H1 (cell line): Measurements from ENCODE around the gene ABCA9. TPM values are rescaled to one million over a fixed set of nuclear protein-coding genes. Genes with fewer than 3 reads are reported as not detected.

Experiments
- CHD7 ChIP-seq: fragments of 300-600 bp; sonication (generic); IDR thresholded peaks from 2 replicates; pipeline ENCODE4 v1.7.1; 2012; ENCODE audit warnings: low read length, moderate library complexity, mild to moderate bottlenecking, inconsistent platforms; ENCODE audit not compliant: insufficient replicate concordance
- RAD21 ChIP-seq, 2 experiments: IDR thresholded peaks in 1 of 2; conservative IDR thresholded peaks in 1 of 2; 2 replicates each; pipeline ENCODE4 v1.6.1; 2011; ENCODE audit warnings: low read depth in 2 of 2, low read length in 2 of 2, improper control_type of control experiment in 1 of 2, inconsistent platforms in 1 of 2, mild to moderate bottlenecking in 1 of 2, moderate library complexity in 1 of 2
- polyA plus RNA-seq, 7 experiments: library from polyadenylated mRNA; depleted of rRNA in 3 of 7; stranded (reverse) in 5 of 7; unstranded in 2 of 7; fragments of >200 nt in 5 of 7; fragments of 200-250 nt in 2 of 7; gene quantifications; 1 replicate in 5 of 7; 2 replicates in 1 of 7; 4 replicates in 1 of 7; pipeline versions ENCODE4 v1.2.1 to v1.2.3, GENCODE V29; 2011 to 2013; ENCODE audit warnings: missing spikeins in 2 of 7, mixed read lengths in 2 of 7
- total RNA-seq: library from RNA; stranded (reverse); fragmentation: NEBNext Ultra II Directional; extraction: Animal tissue kit (Norgen Biotek cat#: 25700); gene quantifications from 2 replicates; pipeline ENCODE4 v1.2.1, GENCODE V29; 2021
- TF ChIP-seq, protein P1 (sequence below), 3 experiments: IDR thresholded peaks; 1 replicate in 2 of 3; 2 replicates in 1 of 3; pipeline versions ENCODE4 v1.5.1 to v1.6.1; 2011; ENCODE audit warnings: low read length in 3 of 3, mild to moderate bottlenecking in 3 of 3, inconsistent platforms in 2 of 3, low read depth in 1 of 3, moderate library complexity in 1 of 3; ENCODE audit not compliant: insufficient read depth in 1 of 3; ENCODE audit errors: control extremely low read depth in 1 of 3

Gene ABCA9
- total and polyA plus RNA-seq, 2 of the 8 experiments (the other 6 are each of a cell fraction or from before 2014, with no cell fraction given): not detected

DNA sequence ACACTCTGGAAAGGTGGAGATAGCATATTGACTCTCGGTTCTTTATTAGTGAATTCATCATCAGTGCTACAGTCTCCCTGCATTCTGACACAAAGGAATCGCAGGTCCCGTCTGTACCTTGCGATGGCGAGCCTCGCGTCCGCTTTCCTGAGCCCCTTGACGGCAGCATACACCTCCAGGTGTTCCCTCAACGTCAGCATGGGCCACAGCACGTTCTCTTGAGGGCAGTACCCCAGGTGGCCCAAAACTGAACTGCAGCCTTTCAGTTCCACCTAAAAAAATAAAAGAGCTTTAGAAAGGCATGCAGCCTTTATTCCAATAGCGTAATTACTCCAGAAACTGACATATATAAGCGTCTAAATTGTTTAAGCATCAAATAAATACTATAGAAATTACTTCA, 24.2 kb upstream of the ABCA9 start (continued):
- TF ChIP-seq, protein P1, sequence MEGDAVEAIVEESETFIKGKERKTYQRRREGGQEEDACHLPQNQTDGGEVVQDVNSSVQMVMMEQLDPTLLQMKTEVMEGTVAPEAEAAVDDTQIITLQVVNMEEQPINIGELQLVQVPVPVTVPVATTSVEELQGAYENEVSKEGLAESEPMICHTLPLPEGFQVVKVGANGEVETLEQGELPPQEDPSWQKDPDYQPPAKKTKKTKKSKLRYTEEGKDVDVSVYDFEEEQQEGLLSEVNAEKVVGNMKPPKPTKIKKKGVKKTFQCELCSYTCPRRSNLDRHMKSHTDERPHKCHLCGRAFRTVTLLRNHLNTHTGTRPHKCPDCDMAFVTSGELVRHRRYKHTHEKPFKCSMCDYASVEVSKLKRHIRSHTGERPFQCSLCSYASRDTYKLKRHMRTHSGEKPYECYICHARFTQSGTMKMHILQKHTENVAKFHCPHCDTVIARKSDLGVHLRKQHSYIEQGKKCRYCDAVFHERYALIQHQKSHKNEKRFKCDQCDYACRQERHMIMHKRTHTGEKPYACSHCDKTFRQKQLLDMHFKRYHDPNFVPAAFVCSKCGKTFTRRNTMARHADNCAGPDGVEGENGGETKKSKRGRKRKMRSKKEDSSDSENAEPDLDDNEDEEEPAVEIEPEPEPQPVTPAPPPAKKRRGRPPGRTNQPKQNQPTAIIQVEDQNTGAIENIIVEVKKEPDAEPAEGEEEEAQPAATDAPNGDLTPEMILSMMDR (IDR thresholded peaks at IDR 0.05; ENCODE audit: control extremely low read depth in 1 of 3, insufficient read depth in 1 of 3, low read depth in 1 of 3, low read length in 3 of 3): peak; percentile 61 to 77 (median 72)
- TF ChIP-seq CHD7 (peak; percentile 47), RAD21 (IDR thresholded peaks at IDR 0.05 in 1 of 2, conservative IDR thresholded peaks at IDR 0.05 in 1 of 2; ENCODE audit: low read depth in 2 of 2, low read length in 2 of 2) (peak; percentile 44 to 53)
- TF ChIP-seq, all 59 proteins: peak for 7
